ENCODE data around the gene CD48. TPM values are rescaled to one million over a fixed set of nuclear protein-coding genes. Genes with fewer than 3 reads are reported as not detected.

Gene CD48
- total RNA-seq, 4 donors from 2014 or later = 1.1 to 14.6 (median 2.6) TPM

DNA sequence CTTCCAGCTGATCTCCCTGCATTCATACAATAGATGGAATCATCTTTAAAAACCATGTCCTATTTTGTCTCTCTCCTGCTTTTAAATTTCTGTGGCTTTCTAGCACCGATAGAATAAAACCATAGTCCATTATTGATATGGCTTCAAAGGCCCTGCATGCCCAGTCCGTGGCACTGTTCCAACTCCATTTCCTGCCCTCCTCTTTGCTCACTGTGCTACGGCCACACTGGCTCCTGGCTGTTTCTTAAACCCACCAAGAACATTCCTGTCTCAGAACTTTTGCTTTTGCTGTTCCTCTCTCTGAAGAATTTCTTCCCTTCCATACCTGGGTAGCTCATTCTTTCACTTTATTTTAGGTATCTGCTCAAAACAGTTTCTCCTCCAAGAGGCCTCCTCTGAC is 72.0 kb downstream of the CD48 start:
- 26% methylated on average over 3 of the region's 3 CpGs for WGBS
- no peak overlapping the region for H3K4me3 ChIP-seq

DNA sequence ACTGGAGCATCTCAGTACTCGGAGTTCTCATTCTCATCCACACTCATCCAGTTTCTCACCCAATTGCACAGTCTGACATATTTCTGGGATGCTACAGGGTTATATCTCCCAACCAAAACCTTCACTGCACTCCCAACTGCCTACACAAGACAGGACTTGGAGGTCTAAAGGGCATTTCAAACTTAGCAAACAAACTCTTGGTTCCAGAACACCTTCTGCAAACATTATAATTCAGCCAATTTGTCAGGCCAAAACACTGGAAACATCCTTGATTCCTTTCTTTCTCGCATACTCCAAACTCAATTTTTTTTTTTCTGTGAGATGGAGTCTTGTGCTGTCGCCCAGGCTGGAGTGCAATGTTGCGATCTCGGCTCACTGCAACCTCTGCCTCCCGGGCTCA is 72.7 kb downstream of the CD48 start:
- no peaks in the 10 kb centered on the region for H3K36me3 ChIP-seq

More for the DNA sequence above, 72.0 kb downstream of the CD48 start:
- no peaks in the 10 kb centered on the region for H3K4me1 ChIP-seq
- H3K9me3 ChIP-seq = no peaks in the 10 kb centered on the region
- TF ChIP-seq EP300 (IDR thresholded peaks at IDR 0.05) = no peak
- no peak for TF ChIP-seq POLR2AphosphoS5 (IDR thresholded peaks at IDR 0.05)
- TF ChIP-seq POLR2A (IDR thresholded peaks at IDR 0.05; ENCODE audit: low read depth) = no peak
- TF ChIP-seq, protein P1, sequence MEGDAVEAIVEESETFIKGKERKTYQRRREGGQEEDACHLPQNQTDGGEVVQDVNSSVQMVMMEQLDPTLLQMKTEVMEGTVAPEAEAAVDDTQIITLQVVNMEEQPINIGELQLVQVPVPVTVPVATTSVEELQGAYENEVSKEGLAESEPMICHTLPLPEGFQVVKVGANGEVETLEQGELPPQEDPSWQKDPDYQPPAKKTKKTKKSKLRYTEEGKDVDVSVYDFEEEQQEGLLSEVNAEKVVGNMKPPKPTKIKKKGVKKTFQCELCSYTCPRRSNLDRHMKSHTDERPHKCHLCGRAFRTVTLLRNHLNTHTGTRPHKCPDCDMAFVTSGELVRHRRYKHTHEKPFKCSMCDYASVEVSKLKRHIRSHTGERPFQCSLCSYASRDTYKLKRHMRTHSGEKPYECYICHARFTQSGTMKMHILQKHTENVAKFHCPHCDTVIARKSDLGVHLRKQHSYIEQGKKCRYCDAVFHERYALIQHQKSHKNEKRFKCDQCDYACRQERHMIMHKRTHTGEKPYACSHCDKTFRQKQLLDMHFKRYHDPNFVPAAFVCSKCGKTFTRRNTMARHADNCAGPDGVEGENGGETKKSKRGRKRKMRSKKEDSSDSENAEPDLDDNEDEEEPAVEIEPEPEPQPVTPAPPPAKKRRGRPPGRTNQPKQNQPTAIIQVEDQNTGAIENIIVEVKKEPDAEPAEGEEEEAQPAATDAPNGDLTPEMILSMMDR (IDR thresholded peaks at IDR 0.05) = no peak
- no peak overlapping the region for H3K27ac ChIP-seq (replicated peaks in 1 of 4)
- intact Hi-C loops (cut with DNase I) = no loop called here
- DNase-seq (ENCODE audit: extremely low spot score) = no peak
- H3K36me3 ChIP-seq = no peaks in the 10 kb centered on the region
- H3K27me3 ChIP-seq = peaks cover 0 to 3% (median 0%) of the 10 kb centered on the region in 4 donors

DNA sequence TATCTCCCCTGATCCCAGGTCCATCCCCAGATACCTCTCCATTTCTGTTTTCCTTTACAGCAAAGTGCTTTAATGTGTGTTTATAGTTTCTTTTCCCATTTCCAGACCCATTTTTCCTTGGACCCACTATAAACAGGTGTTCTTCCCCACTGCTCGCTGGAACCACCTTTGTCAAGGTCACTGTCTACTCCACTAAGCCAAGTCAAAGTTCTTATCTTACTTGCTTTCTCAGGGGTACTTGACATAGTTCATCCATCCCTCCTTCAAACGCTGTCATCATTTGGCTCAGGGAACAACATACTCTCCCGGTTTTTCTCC is 73.1 kb downstream of the CD48 start:
- intact Hi-C loops (cut with DNase I) = no loop called here
- Histone ChIP-seq H3K4me3 (no peak overlapping the region), H3K27me3 (peaks cover 0 to 3% (median 0%) of the 10 kb centered on the region in 4 donors), H3K9me3 (no peaks in the 10 kb centered on the region), H3K36me3 (no peaks in the 10 kb centered on the region), H3K4me1 (no peaks in the 10 kb centered on the region), H3K27ac (replicated peaks in 1 of 4) (no peak overlapping the region)
- 71% methylated on average over 3 of the region's 3 CpGs for WGBS
- no peak for DNase-seq (ENCODE audit: extremely low spot score)
- no peak for TF ChIP-seq EP300 (IDR thresholded peaks at IDR 0.05)
- TF ChIP-seq POLR2AphosphoS5 (IDR thresholded peaks at IDR 0.05) = no peak
- no peak for TF ChIP-seq POLR2A (IDR thresholded peaks at IDR 0.05; ENCODE audit: low read depth)
- TF ChIP-seq, protein P1 (IDR thresholded peaks at IDR 0.05) = no peak

More for the DNA sequence above, 72.7 kb downstream of the CD48 start:
- 89% methylated on average over 6 of the region's 6 CpGs for whole genome bisulfite sequencing
- H3K4me1 ChIP-seq = no peaks in the 10 kb centered on the region
- no peak for DNase-seq (ENCODE audit: extremely low spot score)
- H3K27me3 ChIP-seq = peaks cover 0 to 3% (median 0%) of the 10 kb centered on the region in 4 donors
- H3K9me3 ChIP-seq = no peaks in the 10 kb centered on the region
- intact Hi-C loops (cut with DNase I) = no loop called here
- no peak overlapping the region for H3K27ac ChIP-seq (replicated peaks in 1 of 4)
- no peak overlapping the region for H3K4me3 ChIP-seq
- TF ChIP-seq POLR2A (IDR thresholded peaks at IDR 0.05; ENCODE audit: low read depth) = no peak
- no peak for TF ChIP-seq POLR2AphosphoS5 (IDR thresholded peaks at IDR 0.05)
- no peak for TF ChIP-seq EP300 (IDR thresholded peaks at IDR 0.05)
- TF ChIP-seq, protein P1 (IDR thresholded peaks at IDR 0.05) = no peak

DNA sequence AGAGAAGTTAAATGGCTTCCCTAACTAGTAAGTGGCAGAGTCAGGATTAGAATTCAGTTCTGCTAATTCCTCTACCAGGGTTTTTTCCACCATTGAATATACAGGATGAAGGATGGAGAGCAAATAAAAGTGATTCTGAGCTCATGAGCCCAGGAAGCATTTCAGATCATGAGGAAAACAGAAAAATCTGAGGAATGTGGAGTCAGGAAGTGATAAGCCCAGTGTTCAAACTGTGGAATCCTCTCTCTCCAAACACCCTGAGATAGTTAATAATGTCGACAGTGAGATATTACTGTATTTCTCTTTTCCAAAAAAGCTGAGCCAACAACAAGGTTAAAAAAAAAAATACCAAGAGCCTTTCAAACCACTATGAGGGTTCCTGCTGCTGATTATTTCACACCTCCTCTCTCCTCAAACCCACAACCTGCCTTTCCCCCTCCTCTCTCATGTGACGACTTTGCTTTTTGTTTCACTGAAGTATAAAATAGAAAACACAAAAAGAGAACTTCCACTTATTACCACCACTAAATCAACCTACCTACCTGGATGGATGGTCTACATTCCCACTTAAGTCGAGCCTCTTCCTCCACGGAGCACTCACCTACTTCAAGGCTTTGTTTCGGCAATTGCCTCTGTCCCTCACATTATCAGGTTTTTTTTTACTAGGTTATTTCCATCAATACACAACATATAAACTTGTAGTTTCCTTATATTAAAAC is 73.6 kb downstream of the CD48 start:
- whole genome bisulfite sequencing = 58% methylated on average over 5 of the region's 5 CpGs
- Histone ChIP-seq H3K36me3 (no peaks in the 10 kb centered on the region), H3K27me3 (peaks cover 0 to 3% (median 0%) of the 10 kb centered on the region in 4 donors), H3K27ac (replicated peaks in 1 of 4) (no peak overlapping the region), H3K4me3 (no peak overlapping the region), H3K4me1 (no peaks in the 10 kb centered on the region), H3K9me3 (no peaks in the 10 kb centered on the region)
- intact Hi-C loops (cut with DNase I) = no loop called here
- TF ChIP-seq, protein P1 (IDR thresholded peaks at IDR 0.05) = no peak
- TF ChIP-seq POLR2A (IDR thresholded peaks at IDR 0.05; ENCODE audit: low read depth) = no peak
- DNase-seq (ENCODE audit: extremely low spot score) = no peak

DNA sequence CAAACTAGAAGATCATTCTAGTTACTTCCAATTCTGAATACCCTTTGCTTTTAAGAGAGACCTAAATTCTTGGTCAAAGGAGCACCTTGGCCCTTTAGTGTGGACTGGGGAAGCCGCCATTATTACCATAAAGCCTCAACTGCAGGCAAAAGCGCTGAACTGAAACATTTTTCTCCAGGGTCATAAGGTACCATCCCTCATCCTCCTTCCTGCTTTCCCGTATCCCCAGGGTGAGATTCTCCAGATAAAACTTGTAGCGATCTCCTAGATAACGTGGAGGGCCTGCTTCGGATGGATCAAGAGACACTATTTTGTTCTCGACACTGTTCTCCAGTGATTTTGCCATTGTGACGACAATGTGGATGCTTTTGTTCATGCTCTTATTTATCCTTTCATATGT is 74.6 kb downstream of the CD48 start:
- H3K9me3 ChIP-seq = no peaks in the 10 kb centered on the region
- H3K27me3 ChIP-seq = peaks cover 0 to 3% (median 0%) of the 10 kb centered on the region in 4 donors
- no peak for DNase-seq (ENCODE audit: extremely low spot score)
- no peak overlapping the region for H3K27ac ChIP-seq (replicated peaks in 1 of 4)
- 75% methylated on average over 8 of the region's 8 CpGs for WGBS
- H3K4me1 ChIP-seq = no peaks in the 10 kb centered on the region
- no peak for TF ChIP-seq POLR2A (IDR thresholded peaks at IDR 0.05; ENCODE audit: low read depth)
- no peak for TF ChIP-seq EP300 (IDR thresholded peaks at IDR 0.05)
- no peak for TF ChIP-seq POLR2AphosphoS5 (IDR thresholded peaks at IDR 0.05)
- TF ChIP-seq, protein P1 (IDR thresholded peaks at IDR 0.05) = no peak
- H3K4me3 ChIP-seq = no peak overlapping the region
- H3K36me3 ChIP-seq = no peaks in the 10 kb centered on the region
- intact Hi-C loops (cut with DNase I) = no loop called here
